ENCODE data around the gene GRID1.

GRID1 gene

DNA sequence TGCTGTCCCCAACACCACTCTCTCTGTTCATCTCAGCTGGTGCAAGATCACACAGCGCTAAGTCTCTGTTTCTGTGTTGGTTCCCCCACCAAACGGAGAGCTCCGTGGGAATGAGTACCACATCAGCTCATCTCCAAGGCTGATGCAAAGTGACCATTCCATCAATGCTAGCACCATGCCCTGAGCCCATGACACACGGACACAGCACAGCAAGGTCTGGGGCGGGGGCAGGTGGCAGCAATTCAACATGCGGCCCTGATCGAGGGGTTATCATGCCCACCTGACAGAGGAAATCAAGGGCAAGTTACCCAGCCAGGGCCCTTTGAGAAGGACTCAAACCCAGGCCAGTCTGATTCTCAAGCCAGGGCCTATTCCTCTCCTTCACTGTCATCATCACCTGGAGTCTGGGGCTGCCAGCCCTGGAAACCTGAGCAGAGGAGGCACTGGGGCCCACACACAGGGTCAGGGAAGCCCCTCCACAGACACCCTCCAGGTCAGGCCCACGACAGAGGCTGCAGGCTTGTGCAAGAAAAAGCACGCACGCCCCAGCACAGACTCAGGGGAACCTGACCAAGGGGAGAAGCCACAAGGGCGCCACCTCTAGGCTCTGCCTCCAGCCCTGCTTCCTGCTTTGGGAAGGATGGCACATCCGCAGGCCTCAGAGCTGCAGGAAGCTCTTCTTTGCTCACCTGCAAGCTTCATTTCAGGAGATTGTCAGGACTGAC, 74.8 kb downstream of the GRID1 start:
- peak in 1 of 3 experiments; percentile 1 for DNase-seq

DNA sequence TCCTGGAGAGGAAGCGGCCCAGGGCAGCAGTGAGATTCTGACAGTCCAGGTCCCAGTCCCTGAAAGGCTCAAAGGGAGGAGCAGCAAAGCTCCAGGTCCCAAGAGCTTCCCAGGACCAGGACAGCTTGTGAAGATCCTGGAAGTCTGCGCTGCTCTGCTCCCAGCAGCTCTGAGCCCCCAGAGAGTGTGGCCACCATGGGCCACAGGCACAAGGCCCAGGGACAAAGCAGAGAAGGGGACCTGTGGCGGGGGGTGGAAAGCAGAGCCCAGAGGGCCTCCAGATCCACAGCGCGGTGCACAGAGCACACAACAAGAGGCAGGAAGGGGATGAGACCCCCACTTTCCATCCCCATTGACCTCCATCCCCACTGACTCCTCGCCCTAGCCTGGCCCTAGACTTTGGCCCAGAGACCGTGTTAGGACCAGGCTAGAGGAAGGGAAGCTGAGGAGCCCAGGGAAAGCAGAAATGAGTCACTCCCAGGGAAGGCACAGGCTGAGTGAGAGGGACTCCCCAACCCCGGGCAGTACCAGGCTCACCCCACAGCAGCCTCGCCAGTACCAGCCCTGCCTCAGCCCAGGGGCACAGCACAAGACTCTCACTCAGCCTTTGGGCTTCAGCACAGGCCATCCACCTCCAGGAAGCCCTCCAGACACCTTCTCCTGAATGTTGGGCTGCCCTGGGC, 75.5 kb downstream of the GRID1 start:
- no peak for DNase-seq

DNA sequence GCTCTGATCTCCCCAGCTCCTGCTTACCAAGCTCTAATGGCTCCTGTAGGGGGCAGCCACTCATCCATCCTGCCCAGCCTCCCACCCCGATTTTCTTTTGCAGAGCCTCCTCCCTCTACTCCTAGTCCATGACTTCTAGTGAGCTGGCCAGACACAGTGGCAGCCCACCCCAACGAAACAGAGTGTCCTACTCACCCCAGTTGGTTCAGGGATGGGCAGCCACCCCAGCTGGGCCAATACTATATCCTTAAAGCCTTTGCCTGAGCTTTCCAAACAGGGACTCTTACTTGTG, 77.1 kb downstream of the GRID1 start:
- no peak for DNase-seq

DNA sequence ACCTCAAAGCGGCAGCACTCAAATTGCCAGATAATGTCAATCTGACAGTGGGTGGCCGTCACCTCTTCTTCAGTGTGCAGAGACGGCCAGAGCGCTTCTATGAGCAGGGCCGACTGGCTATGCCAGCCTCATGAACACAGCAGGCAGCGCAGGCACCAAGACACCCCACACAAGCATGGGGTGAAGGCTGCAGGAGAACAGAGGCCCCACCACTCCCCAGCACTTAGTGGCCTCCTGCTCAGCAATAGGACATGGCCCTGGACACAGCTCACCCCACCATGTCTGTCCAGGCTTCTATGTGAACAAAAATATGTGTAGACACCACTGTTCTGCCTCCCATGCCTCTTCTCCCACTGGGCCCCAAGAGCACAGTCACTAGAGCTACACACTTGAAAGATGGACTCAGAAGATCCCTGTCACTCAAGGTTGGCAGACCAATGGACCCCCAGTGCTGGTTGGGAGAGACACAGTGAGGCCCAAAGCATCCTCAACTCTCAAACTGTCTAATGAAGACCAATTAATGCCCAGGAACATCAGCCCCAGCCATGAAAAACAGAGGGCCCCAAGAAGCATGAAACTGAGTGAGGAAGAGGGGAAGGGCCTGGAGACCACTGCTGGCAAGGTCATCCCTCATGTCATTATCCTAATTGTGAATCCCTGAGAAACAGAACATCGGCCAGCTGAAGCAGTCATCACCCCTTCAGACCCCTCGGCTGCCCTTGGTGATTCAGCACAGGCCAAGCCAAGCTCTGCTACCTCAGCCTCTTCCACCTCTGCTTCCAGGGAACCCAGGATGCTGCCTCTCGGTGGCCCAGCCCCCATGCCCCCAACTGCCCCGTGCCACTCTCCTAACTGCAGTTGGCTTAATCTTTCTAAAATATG, 77.7 kb downstream of the GRID1 start:
- no peak for DNase-seq

DNA sequence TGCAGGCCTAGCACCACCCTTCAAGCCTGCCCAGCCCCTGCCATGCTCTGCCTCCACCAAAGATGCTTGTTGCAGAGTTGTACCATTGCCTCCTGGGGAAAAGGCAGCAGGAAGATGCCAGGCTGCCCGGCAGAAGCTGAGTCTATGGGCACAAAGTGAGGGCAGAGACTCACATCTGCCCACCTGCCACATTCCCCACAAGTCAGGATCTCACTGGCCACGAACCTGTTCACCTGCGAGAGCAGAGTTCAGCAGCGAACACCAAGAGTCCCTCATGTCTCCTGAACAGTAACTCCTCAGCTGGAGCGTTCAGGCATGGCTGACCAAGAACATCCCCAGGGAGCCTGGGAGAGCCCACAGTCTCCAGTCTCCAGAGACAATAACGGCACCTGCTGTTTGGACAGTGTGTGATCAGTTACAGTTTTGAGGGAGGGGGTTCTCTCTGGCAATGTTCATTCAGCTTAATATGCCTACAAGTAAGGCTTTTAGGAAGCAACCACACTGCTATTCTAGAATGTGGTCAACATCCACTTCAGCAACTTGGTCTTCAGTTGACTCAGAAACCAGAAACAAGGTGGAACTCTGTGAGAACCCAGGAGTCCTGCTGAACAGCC, 78.5 kb downstream of the GRID1 start:
- peak; percentile 22 to 44 (median 22) for DNase-seq

DNA sequence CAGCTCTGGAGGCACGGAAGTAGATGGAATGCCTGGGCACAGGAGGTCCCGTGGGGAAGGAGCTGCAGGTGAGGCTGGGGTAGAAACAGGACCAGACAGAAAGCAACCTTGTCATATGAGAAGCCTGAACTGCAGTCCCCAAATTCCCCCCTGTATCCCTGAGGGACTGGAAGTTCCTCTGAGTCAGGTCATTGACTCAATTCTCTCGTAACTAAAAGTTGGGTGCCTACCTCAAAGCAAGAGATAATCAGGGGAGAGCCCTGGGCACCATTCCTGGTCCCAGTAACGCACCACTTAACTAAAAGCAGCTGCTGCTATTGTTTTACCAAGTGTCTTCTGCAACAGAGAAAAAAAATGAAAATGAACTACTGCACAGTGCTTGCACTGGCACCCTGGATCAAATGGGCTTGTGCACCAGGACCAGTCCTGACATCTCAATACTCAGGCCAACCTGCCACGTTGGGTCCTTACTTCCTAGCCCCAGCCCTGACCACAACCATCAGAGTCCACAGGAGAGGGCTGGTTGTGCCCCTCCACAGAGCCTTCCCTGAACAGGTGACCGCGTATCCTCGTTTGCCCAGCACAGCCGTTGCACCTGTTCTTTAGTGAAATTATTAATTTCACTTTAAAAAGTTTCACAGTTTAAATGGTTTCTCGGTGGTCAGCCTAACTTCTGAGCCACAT, 79.3 kb downstream of the GRID1 start:
- no peak for DNase-seq

DNA sequence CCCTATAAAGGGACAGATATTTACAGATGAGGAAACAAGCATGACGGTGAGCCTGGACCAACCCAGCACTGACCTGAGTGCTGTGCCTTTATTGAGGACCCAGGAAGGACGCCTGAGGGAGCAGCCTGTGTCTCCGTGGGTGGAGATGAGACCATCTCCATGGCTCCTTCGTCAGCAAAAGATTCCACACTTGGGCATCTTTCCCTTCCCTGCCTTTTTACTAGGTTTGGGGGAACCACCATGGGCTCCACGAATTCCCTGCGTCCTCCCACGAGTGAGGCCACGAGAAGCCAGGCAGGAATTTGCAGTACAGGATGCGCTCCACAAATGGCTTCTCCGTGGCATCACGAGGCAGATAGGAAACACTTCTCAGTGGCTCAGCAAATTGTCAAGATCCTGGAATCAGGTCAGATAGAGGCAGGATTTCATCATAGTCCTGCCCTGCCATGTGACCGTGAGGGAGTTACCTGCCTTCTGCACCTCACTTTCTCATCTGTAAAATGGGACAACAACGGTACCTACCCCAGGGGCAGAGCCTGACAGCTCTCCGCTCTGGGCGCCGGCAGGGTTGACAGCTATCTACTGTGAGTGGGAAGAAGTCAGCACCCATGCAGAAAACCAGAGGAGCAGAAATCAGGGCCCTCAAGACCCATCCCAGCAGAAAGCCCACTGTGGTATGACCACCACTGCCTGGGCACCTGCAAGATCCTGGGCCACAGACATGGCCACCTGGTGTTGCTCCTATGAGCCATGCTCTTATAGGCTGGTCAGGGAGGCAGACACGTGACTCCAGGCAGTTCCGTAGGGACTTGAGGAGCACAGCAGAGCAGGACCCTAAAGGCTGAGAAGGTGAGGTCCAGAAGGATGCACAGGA, 80.1 kb downstream of the GRID1 start:
- no peak for DNase-seq

DNA sequence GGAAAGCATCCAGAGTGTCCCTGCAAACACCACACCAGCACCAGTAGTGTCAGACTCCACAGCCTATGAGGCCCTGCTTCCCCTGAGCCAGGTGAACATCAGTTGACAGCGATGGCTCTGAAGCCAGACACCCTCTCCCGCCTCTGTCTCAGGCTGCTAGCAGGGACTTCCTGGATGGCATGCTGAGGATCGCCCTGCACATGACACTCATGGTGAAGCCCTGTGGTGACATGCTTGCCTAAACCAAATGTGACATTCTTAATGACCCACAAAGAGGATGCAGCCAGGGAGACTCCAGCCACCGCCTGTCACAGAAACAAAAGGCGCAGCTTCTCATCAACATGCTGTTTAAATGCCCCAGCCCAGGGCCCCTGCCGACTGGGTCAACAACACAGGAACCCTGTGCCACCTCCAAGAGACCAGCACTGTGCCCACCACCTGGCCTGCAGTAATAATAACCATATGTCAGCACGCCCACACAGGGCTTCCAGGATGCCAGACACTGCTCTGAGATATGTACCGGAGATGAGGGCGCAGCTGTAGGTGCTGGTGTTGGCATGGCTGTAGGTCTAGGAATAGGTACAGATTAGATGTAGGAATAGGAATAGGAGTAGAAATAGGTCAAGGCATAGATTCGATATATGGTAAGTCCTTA, 81.3 kb downstream of the GRID1 start:
- peak; percentile 43 to 93 (median 76) for DNase-seq

DNA sequence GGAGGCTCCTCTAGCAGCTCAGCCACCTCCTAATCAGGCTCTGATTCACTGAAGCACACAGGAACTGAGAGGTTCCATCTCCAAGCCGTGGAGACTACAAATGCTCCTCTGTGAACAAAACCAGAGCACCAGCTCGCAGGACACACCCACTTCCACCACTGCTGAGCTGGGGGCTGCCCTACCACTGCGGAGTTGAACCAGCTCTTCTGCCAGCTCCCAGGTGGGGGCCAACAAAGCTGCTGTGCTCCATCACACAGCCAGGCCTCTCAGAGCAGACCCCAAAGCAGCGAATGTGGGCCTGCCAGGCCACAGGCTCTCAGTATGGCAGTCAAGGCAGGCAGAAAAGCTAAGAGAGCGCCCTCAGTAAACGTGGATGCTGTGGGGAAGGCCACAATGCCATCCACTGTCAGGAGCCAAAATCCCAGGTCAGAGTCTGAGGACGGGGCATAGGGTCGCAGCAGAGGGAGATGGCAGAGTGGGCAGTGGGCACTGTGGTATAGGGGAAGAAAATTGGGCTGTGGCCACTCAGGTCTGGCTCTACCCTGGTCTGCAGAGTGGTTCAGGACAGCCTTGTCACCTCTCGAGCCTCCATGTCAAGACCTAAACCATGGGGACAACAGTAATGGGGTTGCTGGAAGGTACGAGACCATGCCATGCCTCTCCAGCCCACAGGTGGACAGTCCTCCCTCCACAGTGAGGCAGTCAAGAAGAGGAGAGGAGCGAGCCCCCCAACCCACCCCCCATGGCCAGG, 82.1 kb downstream of the GRID1 start:
- DNase-seq: peak in 1 of 3 experiments; percentile 7

DNA sequence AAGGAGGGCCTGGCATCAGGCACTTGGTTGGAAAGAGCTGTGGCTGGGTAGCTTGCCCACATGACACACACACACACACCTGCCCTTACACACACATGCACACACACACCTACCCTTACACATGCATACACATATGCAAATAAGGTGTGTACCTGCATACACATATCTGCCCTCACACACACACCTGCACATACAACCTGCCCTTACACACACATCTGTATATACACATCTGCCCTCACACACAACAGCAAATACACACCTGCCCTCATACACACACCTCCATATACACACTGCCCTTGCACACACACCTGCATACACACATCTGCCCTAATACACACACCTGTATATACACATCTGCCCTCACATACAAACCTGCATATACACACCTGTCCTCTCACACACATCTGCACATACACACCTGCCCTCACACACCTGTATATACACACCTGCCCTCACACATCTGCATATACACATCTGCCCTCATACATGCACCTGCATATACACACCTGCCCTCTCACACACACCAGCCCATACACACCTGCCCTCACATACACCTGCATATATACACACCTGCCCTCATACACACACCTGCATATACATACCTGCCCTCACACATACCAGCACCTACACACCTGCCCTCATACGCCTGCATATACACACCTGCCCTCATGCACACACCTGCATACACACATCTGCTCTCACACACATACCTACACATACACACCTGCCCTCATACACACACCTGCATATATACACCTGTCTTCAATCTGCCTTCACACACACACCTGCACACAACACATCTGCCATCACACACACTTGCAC, 82.9 kb downstream of the GRID1 start:
- peak in 1 of 3 experiments; percentile 7 for DNase-seq

DNA sequence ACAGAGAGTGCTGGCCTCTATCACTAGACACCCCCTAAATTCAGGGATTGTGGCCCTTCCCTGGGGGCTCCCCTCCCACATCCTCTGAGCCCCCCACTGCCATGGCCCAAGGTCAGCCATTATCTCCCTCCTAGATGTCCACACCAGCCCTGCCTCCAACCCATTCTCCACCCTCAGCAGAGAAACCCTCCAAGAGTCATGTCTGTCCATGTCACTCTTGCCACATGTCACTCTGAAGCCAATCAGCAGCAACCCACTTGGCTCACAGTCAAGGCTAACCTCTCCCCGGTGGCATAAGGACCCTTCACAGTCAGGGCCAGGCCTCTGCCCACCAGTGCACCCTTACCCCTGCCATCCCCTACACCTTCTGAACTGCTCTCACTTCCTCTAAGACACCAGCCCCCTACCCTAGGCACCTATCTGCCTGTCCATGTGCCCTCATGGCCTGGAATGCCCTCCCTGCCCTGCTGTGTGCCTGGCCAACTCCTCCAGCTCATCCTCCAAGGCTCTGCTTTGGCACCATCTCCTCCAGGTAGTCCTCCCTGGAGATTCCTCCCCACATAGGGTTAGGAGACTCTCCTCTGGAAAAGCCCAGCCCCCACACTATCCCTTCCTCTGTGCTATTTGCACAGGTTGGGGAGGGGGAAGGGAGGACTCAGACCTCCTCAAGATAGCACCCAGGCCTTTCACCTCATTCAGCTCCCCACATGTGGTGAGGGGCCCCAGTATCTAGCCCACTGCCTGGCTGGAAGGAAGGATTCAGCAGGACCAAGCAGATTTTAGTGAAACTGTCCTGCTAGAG, 83.7 kb downstream of the GRID1 start:
- no peak for DNase-seq

DNA sequence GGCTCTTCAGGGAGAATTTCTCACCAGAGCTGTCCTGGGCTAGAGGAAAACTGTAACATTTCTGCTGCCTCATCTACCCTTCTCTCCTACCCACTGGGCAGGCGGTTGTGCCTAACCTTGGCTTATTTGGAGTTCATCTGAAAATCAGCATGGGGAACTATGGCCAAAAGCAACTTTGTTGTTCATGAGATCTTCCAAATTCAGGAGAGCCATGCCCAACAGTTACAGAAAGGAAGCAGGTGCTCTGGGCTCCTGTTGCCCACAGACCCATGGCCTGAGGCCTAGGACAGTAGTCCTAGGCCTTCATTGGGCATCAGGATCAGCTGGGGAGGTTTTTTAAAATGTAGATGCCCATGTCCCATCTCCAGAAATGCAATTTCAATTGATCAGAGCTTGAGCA, 85.2 kb downstream of the GRID1 start:
- DNase-seq: no peak

DNA sequence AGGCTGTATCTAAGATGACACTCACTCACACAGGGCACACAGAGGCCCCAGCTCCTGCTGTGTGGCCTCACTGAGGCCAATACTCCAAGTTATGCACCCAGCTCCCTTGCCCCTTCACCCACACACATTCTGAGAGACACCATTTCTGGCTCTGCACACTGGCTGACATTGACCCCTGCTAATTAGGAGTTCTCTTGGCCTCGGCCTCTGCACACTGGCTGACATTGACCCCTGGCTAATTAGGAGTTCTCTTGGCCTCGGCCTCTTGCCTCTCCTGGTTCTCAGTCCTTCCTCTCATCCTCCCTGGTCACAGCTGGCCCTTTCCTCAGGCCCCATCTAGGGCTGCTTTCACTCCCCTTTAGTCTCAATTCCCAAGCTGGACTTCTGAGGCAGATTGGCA, 97.3 kb downstream of the GRID1 start:
- DNase-seq: no peak

DNA sequence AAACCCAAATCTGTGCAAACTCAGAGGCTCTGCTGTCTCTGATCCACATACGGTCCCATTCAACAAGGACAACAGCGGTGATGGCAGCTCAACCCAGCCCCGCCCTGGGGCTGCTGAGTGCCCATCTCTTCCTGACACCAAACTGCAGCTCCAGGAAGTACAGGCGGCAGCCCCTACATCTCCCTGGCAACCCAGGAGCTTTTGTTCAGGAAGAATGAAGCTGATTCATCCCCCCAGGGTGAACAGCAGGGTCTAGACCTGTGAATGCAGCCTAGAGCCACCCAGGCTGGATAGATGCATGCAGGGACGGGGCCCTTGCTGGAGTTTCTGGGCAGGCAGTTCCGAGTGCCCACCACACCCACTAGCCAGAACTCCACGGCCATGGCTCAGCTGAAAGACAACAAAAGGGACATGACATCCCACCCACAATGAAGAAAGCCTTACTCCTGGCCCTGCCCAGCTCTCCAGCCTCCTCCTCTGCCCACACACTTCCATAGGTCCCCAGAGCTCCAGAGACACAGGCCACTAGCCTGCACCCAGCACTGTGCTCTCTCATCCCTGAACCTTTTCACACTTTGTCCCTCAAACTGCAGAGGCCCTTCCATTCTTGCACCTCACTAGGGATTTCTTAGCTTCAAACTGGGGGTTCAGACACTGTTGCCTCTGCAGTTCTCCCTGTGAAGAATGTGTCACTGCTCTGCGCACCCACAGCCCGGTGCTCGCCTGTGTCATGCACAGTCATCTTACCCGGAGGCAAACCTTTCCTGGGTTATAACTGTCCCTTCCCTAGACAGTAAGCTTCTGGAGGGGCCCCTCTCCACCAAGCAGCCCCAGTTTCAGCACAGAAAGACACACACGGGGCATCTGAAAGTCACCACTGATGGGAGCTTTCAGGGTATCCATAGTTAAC, 99.1 kb downstream of the GRID1 start:
- DNase-seq: peak in 1 of 3 experiments; percentile 1

DNA sequence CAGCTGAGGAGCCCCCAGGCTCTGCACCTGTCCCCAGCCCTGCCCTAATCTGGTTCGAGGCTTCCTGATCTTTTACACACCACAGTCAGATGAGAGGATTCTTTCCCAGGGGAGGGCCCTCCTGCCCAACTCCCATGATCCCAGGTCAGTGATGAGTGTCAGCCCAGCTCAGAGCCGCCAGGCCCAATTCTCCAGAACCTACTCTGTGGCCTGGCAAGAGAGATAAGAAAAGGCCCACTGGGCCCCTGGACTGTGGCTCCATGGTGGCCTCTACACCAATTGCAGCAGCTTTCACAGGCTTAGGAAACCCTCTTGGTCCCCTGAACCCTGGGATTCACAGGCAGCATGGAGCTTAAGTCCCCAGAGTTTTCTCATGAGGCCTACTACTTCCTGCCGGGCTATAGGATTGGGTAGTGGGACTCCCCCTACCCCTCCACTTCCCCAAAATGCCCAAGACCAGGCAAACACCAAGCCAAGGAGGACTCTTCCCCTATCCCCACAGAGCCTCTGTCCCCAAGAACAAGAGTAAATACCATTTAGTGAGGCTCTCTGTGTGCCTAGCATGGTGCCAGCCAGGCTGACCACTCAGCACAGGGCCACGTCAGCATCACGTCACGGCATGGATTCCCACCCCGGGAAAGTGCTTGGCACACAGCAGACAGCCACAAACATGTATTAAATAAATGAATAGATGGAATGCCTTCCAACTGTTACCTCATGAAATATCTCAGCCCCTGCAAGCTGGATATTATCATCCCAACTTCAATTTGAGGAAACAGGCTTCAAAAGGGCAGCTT, 100.0 kb downstream of the GRID1 start:
- no peak for DNase-seq

DNA sequence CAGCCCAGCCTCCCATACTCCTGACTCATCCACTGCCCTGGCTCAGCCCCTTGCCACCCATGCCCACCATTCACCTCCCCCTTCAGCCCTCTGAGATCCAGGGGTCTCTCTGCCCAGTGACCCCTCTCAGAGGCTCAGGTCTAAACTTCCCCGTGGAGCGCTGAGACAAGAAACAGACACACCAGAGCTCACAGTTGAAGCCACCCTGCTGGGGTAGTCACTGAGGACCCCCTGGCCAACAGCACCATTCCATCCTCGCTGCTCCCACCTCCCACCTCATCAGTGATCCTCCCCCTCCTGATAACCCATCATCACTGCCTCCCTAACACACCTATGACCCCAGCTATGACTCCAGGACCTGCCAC, 100.7 kb downstream of the GRID1 start:
- DNase-seq: no peak
